Chondrocyte (in vitro differentiated cells): ENCODE results near the gene SIM1. TPM values are rescaled to one million over a fixed set of nuclear protein-coding genes. Genes with fewer than 3 reads are reported as not detected.
"Not testable (repeated sequence)": the region's sequence is repeated elsewhere in the genome, so short reads cannot be mapped to it uniquely, and the experiment has no call there.

Experiments used
- DNase-seq: peaks from one replicate; pipeline ENCODE4 v3.0.0; 2021; ENCODE audit warnings: mixed read lengths, low spot score
- H3K27ac Mint-ChIP-seq: one replicate; pipeline ENCODE4 v1.8.0; 2021; ENCODE audit warnings: mild to moderate bottlenecking, moderate library complexity, mixed read lengths; ENCODE audit not compliant: unreplicated experiment
- H3K27me3 Mint-ChIP-seq: 2 replicates; pipeline ENCODE4 v1.8.0; 2021; ENCODE audit warnings: low read depth, mixed read lengths
- H3K36me3 Mint-ChIP-seq: 2 replicates; pipeline ENCODE4 v1.8.0; 2021; ENCODE audit warnings: low read depth, mixed read lengths
- H3K4me1 Mint-ChIP-seq: 2 replicates; pipeline ENCODE4 v1.8.0; 2021; ENCODE audit warnings: low read depth, mild to moderate bottlenecking, mixed read lengths
- H3K4me3 Mint-ChIP-seq: one replicate; pipeline ENCODE4 v1.8.0; 2021; ENCODE audit warnings: mild to moderate bottlenecking, moderate library complexity, mixed read lengths; ENCODE audit not compliant: unreplicated experiment
- H3K9me3 Mint-ChIP-seq: 2 replicates; pipeline ENCODE4 v1.8.0; 2021; ENCODE audit warnings: low read depth, mixed read lengths
- total RNA-seq: library from RNA; stranded (reverse); gene quantifications from 3 replicates; pipeline ENCODE4 v1.2.1, GENCODE V29; 2021
- TF ChIP-seq, protein P1 (sequence below): fragments of 200-600 bp; sonication (generic); IDR thresholded peaks from 2 replicates; pipeline ENCODE4 v1.5.0; 2021; ENCODE audit warnings: antibody characterized with exemption, mild to moderate bottlenecking, moderate library complexity

The SIM1 gene
- total RNA-seq, 1 donor from 2014 or later, result 10.7 TPM

- Mint-ChIP-seq H3K27ac (no peak overlapping the region), H3K27me3 (no peaks in the 10 kb centered on the region), H3K4me3 (no peak overlapping the region), H3K36me3 (no peaks in the 10 kb centered on the region), H3K9me3 (peaks cover 3% of the 10 kb centered on the region), H3K4me1 (peaks cover 30% of the 10 kb centered on the region)
- DNase-seq, result no peak
- TF ChIP-seq, protein P1, sequence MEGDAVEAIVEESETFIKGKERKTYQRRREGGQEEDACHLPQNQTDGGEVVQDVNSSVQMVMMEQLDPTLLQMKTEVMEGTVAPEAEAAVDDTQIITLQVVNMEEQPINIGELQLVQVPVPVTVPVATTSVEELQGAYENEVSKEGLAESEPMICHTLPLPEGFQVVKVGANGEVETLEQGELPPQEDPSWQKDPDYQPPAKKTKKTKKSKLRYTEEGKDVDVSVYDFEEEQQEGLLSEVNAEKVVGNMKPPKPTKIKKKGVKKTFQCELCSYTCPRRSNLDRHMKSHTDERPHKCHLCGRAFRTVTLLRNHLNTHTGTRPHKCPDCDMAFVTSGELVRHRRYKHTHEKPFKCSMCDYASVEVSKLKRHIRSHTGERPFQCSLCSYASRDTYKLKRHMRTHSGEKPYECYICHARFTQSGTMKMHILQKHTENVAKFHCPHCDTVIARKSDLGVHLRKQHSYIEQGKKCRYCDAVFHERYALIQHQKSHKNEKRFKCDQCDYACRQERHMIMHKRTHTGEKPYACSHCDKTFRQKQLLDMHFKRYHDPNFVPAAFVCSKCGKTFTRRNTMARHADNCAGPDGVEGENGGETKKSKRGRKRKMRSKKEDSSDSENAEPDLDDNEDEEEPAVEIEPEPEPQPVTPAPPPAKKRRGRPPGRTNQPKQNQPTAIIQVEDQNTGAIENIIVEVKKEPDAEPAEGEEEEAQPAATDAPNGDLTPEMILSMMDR, result peak; percentile 63
Observed at GRCh38 chr6:100370265-100370664, 94.5 kb downstream of the SIM1 start.

DNA sequence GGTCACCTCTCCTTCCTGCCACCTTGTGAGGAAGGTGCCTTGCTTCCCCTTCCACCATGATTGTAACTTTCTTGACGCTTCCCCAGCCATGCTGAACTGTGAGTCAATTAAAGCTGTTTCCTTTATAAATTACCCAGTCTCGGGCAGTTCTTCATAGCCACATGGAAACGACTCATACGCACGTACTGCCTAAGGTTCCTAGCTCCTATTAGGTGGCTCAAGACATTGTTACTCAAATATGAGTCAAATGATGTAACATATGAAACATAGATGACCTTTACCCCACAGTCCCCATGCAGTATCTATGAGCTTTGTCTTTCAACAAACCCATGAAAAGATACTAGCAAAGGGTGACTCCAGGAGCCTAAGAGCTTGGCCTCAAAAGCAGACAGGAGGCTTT is 98.3 kb downstream of the SIM1 start:
- Mint-ChIP-seq H3K4me3 (no peak overlapping the region), H3K36me3 (no peaks in the 10 kb centered on the region), H3K4me1 (peaks cover 30% of the 10 kb centered on the region), H3K9me3 (peaks cover 3% of the 10 kb centered on the region), H3K27me3 (no peaks in the 10 kb centered on the region), H3K27ac (no peak overlapping the region)
- TF ChIP-seq, protein P1, result no peak
- DNase-seq, result no peak

- no peak overlapping the region for H3K4me3 Mint-ChIP-seq
- H3K36me3 Mint-ChIP-seq, result peaks cover 2% of the 10 kb centered on the region
- TF ChIP-seq, protein P1, result no peak
- peaks cover 6% of the 10 kb centered on the region for H3K9me3 Mint-ChIP-seq
- H3K27ac Mint-ChIP-seq, result no peak overlapping the region
- peaks cover 24% of the 10 kb centered on the region for H3K4me1 Mint-ChIP-seq
- DNase-seq, result no peak
- H3K27me3 Mint-ChIP-seq, result no peaks in the 10 kb centered on the region
Observed at GRCh38 chr6:100363651-100364050, 101.1 kb downstream of the SIM1 start.

DNA sequence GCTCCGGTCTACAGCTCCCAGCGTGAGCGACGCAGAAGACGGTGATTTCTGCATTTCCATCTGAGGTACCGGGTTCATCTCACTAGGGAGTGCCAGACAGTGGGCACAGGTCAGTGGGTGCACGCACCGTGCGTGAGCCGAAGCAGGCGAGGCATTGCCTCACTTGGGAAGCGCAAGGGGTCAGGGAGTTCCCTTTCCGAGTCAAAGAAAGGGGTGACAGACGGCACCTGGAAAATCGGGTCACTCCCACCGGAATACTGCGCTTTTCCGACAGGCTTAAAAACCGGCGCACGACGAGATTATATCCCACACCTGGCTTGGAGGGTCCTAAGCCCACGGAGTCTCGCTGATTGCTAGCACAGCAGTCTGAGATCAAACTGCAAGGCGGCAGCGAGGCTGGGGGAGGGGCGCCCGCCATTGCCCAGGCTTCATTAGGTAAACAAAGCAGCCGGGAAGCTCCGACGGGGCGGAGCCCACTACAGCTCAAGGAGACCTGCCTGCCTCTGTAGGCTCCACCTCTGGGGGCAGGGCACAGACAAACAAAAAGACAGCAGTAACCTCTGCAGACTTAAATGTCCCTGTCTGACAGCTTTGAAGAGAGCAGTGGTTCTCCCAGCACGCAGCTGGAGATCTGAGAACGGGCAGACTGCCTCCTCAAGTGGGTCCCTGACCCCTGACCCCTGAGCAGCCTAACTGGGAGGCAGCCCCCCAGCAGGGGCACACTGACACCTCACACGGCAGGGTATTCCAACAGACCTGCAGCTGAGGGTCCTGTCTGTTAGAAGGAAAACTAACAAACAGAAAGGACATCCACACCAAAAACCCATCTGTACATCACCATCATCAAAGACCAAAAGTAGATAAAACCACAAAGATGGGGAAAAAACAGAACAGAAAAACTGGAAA is 109.7 kb downstream of the SIM1 start:
- H3K27me3 Mint-ChIP-seq, H3K27ac Mint-ChIP-seq, H3K36me3 Mint-ChIP-seq, DNase-seq, H3K9me3 Mint-ChIP-seq, H3K4me3 Mint-ChIP-seq: not testable (repeated sequence)
- peaks cover 28% of the 10 kb centered on the region for H3K4me1 Mint-ChIP-seq

DNA sequence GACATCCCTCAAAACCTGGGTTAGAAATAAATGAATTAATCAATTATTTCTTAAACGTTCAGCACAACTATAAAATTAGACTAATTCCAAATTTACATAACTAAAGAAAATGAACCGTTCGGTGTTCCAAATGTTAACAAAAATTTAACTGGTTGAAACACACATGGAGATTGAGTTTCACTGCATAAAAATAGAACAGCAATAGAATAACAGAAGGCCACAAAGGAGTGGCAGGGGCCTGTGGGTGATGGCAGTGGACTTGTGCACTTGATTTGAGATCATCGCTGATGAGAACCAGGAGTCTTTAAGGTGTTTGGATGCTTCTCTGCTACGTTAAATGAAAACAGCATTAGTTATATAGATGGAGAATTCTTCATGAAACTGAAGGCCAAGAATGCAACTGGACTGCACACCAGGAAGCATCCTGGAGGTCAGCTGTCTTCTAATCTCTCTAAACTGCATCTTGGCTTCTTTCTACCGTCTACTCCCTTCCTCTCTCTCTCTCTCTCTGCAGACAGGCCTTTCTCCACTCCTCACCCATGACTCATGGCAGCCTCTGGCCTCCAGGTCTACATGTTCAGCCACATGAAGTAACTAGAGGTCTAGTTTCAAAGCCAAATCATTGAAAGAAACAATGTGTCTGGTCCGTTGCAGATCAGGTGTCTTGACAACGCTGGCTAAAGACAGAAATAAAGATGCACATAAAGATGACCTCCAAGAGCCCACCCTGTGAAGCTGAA is 111.3 kb downstream of the SIM1 start:
- H3K27me3 Mint-ChIP-seq, result no peaks in the 10 kb centered on the region
- H3K27ac Mint-ChIP-seq, result peak overlapping the region; percentile 71
- TF ChIP-seq, protein P1, result no peak

More for the DNA sequence above, 111.3 kb downstream of the SIM1 start:
- Mint-ChIP-seq H3K4me1 (peaks cover 43% of the 10 kb centered on the region), H3K36me3 (peaks cover 3% of the 10 kb centered on the region), H3K9me3 (peaks cover 10% of the 10 kb centered on the region), H3K4me3 (no peak overlapping the region)
- no peak for DNase-seq
